Posterior vena cava (tissue), 2 donors: Measurements from ENCODE around the gene OR13C5. TPM values are rescaled to one million over a fixed set of nuclear protein-coding genes. Genes with fewer than 3 reads are reported as not detected.
"Not testable (repeated sequence)": the region's sequence is repeated elsewhere in the genome, so short reads cannot be mapped to it uniquely, and the experiment has no call there.

ENCODE experiments used
- DNase-seq: peaks from one replicate; pipeline ENCODE4 v3.0.0-alpha.2; 2020; ENCODE audit warnings: low spot score
- intact Hi-C, 2 donors: fragments of 100-400 bp; cut with DNase I; formaldehyde crosslinking; loops; one replicate each; pipeline versions ENCODE4 v1.14.1 to v1.14.2; 2022 to 2023
- long read RNA-seq, 2 donors: library from polyadenylated mRNA; unstranded; transcript quantifications; one replicate each; pipeline ENCODE4 v2.0.0, GENCODE V29; 2020 to 2021
- total RNA-seq, 2 donors: library from RNA; stranded (reverse); fragmentation: NEBNext Ultra II Directional; extraction: Animal tissue kit (Norgen Biotek cat#: 25700); gene quantifications; one replicate each; pipeline ENCODE4 v1.2.1, GENCODE V29; 2021
- donor health status: DM: yes; HTN: yes; CAD: no.
- donor health status: DM: yes; HTN: yes; CAD: no.

Gene OR13C5, protein sequence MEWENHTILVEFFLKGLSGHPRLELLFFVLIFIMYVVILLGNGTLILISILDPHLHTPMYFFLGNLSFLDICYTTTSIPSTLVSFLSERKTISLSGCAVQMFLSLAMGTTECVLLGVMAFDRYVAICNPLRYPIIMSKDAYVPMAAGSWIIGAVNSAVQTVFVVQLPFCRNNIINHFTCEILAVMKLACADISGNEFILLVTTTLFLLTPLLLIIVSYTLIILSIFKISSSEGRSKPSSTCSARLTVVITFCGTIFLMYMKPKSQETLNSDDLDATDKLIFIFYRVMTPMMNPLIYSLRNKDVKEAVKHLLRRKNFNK
- total RNA-seq: not detected
- long read RNA-seq, donor 1: 0 reads
- long read RNA-seq, donor 2: 0 reads

DNA sequence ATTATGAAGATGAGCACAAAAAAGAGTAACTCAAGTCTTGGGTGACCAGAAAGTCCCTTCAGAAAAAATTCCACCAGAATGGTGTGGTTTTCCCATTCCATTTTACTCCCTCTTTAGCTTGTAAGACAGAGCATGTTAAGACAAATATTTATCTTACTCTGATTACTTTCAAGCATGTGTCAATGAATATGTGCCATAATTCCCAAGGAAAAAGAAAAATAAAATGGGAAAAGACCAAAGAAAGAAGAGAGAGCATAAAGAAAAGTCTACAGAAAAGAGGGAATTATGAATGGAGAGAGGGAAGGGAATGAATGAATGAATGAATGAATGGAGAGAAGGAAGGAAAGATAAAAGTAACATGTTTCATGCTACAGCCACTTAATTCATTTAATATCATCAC, at the start of gene OR13C5:
TSS of gene OR13C5 (minus strand) at position 101 of the 400 bp plus-strand sequence. CDS start at position 101, 0 bp downstream.
- intact Hi-C loops, DNase-seq: not testable (repeated sequence)

DNA sequence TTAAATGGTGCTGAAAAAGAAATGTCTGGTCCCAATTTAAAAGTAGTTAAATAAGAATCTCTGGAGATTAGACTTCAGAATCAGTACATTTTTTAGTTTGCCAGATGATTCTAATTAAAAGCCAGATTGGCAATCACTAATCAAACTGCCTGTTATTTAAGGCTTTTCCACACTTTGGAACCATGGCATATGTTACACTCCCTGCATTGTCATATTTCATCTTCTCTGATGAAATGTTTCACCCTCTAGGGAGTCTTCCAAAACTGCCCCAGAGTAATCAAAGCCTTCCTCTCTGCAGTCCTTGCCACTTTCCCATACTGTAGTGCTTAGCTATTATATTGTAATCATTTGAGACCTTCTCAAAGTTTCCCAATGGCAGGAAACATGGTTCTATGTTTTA, 36.2 kb upstream of the OR13C5 start:
- DNase-seq: no peak
- intact Hi-C loops: no loop called here

DNA sequence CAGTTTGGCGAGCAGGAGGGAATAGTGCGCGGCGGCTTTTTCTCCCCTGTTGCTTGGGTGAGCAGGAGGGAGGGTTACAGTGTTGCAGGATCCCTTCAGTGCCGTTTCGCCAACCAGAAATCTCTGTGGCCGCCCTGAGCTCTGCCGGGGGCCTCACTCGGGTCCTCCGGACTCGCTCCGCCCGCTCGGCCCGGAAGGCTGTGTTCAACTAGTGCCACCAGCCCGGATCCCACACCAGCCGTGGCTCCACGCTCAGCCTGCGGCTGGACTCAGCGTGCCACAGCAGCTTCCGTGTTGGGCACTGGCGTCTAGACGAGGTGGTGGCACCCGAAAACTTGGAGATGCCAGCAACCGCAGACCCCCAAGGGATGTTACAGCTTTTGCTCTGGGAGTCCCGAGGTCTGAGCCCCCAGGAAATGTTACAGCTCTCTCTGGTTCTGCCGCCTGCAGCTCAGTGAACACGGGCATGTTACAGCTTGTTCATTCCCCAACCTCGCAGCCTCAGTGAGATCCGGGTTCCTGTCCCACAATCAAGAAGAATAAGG, 34.8 kb upstream of the OR13C5 start:
- intact Hi-C loops: no loop called here
- peak; percentile 62 for DNase-seq

DNA sequence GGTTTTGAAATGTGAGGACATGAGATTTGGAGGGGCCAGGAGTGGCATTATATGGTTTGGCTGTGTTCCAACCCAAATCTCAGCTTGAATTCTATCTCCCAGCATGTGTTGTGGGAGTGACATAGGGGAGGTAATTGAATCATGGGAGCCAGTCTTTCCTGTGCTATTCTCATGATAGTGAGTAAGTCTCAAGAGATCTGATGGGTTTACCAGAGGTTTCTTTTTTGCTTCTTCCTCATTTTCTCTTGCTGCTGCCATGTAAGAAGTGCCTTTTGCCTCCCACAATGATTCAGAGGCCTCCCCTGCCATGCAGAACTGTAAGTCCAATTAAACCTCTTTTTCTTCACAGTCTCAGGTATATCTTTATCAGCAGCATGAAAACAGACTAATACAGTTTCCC, 26.8 kb upstream of the OR13C5 start:
- DNase-seq, intact Hi-C loops: not testable (repeated sequence)

DNA sequence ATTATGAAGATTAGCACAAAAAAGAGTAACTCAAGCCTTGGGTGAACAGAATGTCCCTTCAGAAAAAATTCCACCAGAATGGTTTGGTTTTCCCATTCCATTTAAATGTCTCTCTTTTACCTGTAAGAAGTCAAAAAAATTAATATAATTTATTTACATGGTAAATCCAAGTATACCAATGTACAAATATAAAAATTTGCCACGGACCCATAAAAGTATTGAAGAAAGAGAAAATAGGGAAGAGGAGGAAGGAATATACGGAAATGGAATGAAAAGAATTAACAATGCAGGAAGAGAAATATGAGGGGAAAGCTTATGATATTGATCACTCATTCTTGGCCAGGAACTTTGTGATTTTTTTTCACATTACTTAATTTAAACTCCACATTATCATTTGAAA, 18.9 kb upstream of the OR13C5 start, which contains the start of gene OR13C9:
TSS of gene OR13C9 (minus strand) at position 101 of the 400 bp plus-strand sequence. CDS start at position 101, 0 bp downstream.
- intact Hi-C loops: no loop called here
- DNase-seq: no peak

DNA sequence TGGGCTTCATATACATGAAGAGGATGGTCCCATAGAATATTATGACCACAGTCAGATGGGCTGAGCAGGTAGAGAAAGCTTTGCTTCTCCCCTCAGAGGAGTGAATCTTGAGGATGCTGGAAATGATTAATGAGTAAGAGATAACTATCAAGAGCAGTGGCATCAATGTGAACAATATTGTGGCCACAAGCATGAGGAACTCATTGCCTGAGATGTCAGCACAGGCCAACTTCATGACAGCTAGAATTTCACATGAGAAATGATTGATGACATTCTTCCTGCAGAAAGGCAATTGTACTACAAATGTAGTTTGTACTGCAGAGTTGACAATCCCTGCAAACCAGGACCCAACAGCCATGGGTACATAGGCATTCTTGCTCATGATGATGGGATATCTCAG, 18.2 kb upstream of the OR13C5 start:
- intact Hi-C loops: no loop called here
- no peak for DNase-seq

DNA sequence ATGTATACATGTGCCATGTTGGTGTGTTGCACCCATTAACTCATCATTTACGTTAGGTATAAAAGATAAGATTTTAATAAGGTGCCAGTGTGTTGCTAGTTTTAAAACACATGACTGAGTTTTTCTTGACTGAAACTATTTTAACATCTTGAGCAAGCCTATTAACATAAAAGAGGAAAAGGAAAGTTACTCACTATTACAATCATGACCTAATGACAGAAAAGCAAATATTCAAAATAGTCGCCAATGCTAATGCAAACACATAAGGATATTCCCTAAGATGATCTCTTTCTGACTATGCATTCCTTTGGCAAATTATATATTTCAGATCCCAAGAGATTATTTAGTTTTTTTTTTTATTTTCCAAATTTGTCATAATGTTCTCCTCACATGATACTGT, 12.0 kb upstream of the OR13C5 start:
- intact Hi-C loops: no loop called here
- no peak for DNase-seq

DNA sequence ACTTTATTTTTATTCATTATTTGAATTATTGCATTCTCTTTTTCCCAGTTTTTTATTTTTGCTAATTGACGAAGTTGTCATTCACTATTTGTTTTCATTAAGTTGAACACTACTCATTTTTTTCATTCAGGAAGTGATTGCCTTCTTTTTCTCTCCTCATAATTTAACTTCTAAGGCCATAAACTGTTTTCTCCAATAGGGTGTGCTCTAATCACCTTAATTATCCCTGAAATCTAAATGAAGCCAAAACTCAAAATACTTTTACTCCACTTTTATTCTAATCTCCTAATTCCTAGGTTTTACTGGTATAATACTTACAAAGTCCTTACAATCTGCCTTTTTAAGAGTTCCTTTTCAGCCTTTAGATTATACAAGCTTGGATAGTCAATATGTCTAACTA, 9.1 kb upstream of the OR13C5 start:
- DNase-seq: no peak
- intact Hi-C loops: no loop called here

DNA sequence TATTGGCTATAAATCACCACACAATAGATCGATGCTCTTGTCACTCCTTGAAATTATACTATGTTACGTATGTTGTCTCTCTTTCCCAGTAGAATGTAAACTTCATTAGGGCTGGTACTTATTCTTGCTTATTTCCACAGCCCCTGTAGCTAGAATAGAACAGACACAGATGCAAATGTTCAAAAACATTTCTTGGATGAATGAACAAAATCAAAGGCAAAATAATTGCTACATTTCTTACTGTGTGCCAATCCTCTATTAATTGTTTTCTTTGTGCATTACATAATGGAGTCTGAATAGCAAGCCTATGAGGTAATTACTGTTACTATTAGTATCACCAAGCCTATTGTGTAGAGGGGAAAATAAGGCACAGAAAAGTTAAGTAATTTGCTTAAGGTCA, 6.9 kb upstream of the OR13C5 start:
- no peak for DNase-seq
- intact Hi-C loops: no loop called here

DNA sequence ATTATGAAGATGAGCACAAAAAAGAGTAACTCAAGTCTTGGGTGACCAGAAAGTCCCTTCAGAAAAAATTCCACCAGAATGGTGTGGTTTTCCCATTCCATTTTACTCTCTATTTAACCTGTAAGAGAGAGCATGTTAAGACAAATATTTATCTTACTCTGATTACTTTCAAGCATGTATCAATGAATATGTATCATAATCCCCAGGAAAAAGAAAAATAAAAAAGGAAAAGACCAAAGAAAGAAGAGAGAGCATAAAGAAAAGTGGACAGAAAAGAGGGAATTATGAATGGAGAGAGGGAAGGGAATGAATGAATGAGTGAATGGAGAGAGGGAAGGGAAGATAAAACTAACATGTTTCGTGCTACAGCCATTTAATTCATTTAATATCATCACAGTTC, 6.3 kb upstream of the OR13C5 start, which contains the start of gene OR13C2:
TSS of gene OR13C2 (minus strand) at position 101 of the 400 bp plus-strand sequence. CDS start at position 101, 0 bp downstream.
- DNase-seq, intact Hi-C loops: not testable (repeated sequence)

DNA sequence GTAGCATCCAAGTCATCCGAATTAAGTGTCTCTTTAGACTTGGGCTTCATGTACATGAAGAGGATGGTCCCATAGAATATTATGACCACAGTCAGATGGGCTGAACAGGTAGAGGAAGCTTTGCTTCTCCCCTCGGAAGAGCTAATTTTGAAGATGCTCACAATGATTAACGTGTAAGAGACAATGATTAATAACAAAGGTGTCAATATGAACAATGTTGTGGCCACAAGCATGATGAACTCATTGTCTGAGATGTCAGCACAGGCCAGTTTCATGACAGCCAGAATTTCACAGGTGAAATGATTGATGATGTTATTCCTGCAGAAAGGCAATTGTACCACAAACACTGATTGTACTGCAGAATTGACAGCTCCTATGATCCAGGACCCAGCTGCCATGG, 5.6 kb upstream of the OR13C5 start:
- intact Hi-C loops: no loop called here
- no peak for DNase-seq

DNA sequence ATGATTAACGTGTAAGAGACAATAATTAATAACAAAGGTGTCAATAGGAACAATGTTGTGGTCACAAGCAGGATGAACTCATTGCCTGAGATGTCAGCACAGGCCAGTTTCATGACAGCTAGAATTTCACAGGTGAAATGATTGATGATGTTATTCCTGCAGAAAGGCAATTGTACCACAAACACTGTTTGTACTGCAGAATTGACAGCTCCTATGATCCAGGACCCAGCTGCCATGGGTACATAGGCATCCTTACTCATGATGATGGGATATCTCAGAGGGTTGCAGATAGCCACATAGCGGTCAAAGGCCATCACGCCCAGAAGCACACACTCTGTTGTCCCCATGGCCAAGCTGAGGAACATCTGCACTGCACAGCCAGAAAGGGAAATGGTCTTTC, 464 bp downstream of the OR13C5 start:
- DNase-seq, intact Hi-C loops: not testable (repeated sequence)

DNA sequence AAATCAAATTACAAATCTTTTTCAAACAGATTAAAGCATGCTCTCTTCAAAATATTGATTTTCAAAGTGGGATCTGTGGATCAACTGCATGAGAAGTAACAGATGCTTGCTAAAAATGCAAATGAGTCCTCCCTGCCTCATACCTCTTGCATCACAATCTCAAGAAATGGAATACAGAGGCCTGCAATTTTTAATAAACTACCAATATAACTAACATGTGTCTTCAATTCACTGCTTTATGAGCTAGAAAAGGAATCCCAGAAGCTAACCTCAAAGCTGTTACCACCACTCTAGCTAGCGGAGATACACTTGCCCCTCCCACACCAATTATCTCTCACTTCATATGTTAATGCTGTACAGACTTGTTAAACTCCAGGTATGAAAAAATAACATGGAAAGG, 9.6 kb downstream of the OR13C5 start:
- intact Hi-C loops: no loop called here
- no peak for DNase-seq

DNA sequence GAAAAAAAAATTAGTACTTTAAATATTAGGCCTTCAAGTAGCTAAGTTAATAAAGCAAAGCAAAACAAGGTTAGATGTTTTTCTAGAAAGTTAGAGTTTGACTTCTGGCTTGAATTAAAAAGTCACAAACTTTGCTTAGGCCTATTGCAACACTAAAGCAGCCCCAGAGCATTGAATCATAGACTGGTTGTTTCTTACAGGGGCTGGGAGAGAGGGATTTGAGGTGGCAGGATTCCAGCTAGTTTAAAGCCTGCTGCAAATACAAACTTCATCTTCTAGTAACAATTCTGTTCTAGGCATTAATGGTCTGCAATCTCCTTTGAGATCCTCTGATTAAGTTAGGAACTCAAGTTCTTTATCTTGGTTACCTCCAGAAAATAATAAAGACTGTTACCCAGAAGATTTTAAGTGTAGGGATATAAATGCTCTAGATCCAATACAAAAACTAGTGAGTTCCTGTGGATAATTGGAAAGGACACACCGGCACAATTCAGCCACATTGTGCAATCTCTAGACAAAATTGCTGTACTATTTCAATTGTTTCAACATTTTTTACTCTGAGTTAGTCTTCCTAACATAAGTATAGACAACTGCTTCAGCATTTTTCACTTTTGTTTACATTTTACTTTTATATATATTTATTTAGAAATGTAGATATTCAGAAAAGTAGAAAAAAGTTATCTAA, 12.6 kb downstream of the OR13C5 start:
- intact Hi-C loops: no loop called here
- no peak for DNase-seq

DNA sequence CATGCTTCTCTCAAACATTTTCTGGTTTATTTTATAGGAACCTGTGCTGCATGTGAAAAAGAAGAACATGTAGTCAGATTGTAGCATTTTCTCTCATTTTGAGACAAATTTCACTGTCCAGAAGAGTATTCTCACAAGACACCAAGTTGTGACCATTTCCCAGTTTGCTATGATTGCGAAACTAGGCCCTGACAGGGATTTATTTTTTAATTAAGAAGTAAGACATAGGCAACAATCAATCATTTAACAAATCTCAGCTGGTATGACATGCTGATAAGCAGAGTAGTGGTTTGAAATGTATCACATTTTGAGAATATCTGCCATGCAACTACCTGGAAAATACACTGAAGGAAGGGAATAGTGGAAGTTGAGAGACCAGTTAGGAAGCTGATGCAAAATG, 18.7 kb downstream of the OR13C5 start:
- intact Hi-C loops: no loop called here
- no peak for DNase-seq

DNA sequence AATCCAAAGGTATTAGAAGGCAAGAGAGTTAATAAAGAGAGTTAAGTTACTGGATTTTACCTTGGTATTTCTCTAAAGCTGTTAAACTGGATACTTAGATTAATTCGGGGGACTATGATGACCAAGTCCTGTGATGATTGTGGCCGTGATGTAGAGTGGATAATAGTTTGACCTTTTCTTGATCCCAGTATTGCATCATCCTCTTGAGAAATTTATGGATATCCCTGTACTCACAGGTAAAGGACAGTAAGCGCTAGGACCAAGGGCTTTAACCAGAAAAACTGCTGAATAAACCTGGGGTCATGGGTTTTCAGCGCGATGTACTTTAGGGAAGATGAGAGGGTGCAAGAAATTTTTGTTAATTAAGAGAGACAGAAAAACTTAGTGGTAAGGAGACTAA, 21.9 kb downstream of the OR13C5 start:
- intact Hi-C loops: no loop called here
- DNase-seq: no peak

DNA sequence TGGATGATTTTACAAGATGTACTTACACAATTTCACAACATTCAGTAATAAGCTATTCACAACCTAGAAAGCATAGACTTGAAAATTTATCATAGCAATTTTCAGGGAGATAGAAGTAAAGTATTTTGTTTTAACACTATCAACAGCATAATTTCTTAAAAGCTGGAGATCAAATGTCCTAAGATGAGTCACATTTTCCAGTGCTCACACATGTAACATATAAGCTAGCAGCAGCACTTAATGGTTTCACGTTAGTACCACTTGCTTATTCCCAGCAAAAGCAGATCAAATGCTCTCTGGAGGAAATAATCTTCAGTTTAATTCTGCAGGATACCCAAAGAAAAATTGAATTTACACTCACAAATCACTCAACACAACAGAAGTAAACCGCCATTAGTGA, 23.8 kb downstream of the OR13C5 start:
- DNase-seq: no peak
- intact Hi-C loops: no loop called here

DNA sequence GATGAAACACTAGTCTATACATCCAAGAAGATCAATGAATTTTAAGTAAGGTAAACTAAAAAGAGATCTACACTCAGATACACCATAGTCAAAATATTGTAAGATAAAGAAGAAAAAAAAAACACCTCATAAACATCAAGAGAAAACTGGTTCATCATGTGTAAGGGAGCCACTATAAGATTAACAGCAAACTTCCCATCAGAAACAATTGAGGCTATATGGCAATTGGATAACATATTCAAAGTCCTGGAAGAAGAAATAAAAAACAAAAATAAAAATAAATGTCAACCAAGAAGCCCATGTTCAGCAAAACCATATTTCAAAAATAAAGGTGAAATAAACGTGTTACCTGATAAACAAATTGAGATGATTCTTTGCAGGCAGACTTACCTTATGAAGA, 26.6 kb downstream of the OR13C5 start:
- DNase-seq: no peak
- intact Hi-C loops: no loop called here

DNA sequence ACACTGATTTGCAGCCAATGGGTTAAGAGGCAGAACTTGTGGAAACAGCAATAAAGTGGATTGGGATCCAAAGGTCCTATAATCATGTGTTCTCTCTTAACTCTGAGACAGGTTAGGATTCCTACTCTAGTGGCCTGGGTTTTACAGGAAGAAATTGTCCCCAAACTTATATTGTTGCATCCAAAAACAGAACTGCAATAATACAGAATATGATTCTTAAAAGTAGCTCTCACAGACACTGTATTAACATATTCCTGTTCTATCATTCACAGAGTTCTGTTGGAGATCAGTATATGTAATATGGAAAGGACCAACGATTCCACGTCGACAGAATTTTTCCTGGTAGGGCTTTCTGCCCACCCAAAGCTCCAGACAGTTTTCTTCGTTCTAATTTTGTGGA, 30.3 kb downstream of the OR13C5 start, which contains the start of gene OR13C8:
TSS of gene OR13C8 (plus strand) at position 301 of the 400 bp plus-strand sequence. CDS start at position 301, 0 bp downstream.
- intact Hi-C loops: no loop called here
- DNase-seq: no peak

DNA sequence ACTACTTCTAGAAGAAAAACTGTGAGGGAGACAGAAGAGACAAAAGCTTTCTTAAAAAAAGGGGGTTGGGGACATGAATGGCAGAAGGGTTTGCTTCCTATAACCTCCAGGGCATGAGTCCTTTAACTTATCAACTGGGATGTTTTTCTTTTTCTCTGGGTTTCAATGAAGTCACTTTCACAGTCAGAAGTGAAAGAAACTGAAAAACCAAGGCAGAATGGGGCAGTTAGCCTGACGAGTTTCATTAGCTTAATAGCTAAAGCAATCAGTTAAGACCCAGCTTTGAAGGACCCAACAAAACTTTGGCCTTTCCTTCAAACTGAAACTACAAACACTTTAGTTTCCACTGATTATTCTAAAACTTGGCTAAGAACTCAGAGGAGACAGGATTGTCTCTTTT, 34.9 kb downstream of the OR13C5 start:
- intact Hi-C loops: no loop called here
- no peak for DNase-seq
